ENCODE data around the gene CLCA2. TPM values are rescaled to one million over a fixed set of nuclear protein-coding genes. Genes with fewer than 3 reads are reported as not detected.

The CLCA2 gene
- total and polyA plus RNA-seq, 2 of the 8 experiments (the other 6 are each of a cell fraction or from before 2014, with no cell fraction given), result not detected

GRCh38 chr1:86449103-86449502, 25.1 kb downstream of the CLCA2 start:
- Histone ChIP-seq H3K23ac (ENCODE audit: insufficient read length) (no peak overlapping the region), H2BK12ac (ENCODE audit: low read depth, low read length) (no peak overlapping the region), H3K14ac (ENCODE audit: insufficient read length) (no peak overlapping the region), H3K9me3 (ENCODE audit: insufficient read depth in 2 of 2, low read depth in 1 of 2, low read length in 1 of 2) (no peaks in the 10 kb centered on the region), H3K79me1 (ENCODE audit: low read depth, low read length) (no peaks in the 10 kb centered on the region), H2BK15ac (ENCODE audit: low read length) (no peak overlapping the region), H3K4me2 (ENCODE audit: insufficient read depth in 1 of 2, low read depth in 2 of 2, low read length in 2 of 2) (no peak overlapping the region), H3K27ac (ENCODE audit: low read depth, low read length) (no peak overlapping the region), H4K91ac (replicated peaks; ENCODE audit: insufficient read length, low read length) (no peak overlapping the region), H2BK5ac (ENCODE audit: low read depth, low read length) (no peak overlapping the region), H3K27me3 (replicated peaks in 1 of 4; ENCODE audit: control insufficient read depth in 3 of 4, extremely low read depth in 1 of 4, insufficient read depth in 3 of 4, low read length in 3 of 4) (no peaks in the 10 kb centered on the region), H3K79me2 (ENCODE audit: control insufficient read depth in 1 of 2, insufficient read depth in 2 of 2, low read length in 2 of 2) (no peaks in the 10 kb centered on the region), H4K8ac (ENCODE audit: extremely low read depth, insufficient read depth, low read length) (no peak overlapping the region), H3K36me3 (ENCODE audit: control insufficient read depth in 2 of 4, insufficient read depth in 4 of 4, low read length in 3 of 4) (no peaks in the 10 kb centered on the region), H3K18ac (ENCODE audit: extremely low read depth, low read length) (no peak overlapping the region), H2BK20ac (ENCODE audit: low read length) (no peak overlapping the region), H2AK5ac (ENCODE audit: low read depth, low read length) (no peak overlapping the region), H2BK120ac (replicated peaks; ENCODE audit: low read depth, low read length) (no peak overlapping the region), H3K56ac (replicated peaks; ENCODE audit: insufficient read length, low read depth, low read length) (no peak overlapping the region), H3K4me1 (replicated peaks in 1 of 4; ENCODE audit: control insufficient read depth in 3 of 4, insufficient read depth in 4 of 4, low read length in 3 of 4) (no peaks in the 10 kb centered on the region), H2AFZ (ENCODE audit: low read length) (no peak overlapping the region), H3K23me2 (ENCODE audit: low read depth, low read length) (no peaks in the 10 kb centered on the region), H3K9ac (replicated peaks in 1 of 4; ENCODE audit: extremely low read depth in 1 of 4, low read depth in 3 of 4, low read length in 3 of 4) (no peak overlapping the region), H4K5ac (ENCODE audit: insufficient read length, low read depth, low read length) (no peak overlapping the region), H4K20me1 (replicated peaks in 1 of 2; ENCODE audit: control insufficient read depth in 1 of 2, insufficient read depth in 2 of 2, low read length in 2 of 2) (no peaks in the 10 kb centered on the region), H3K4ac (replicated peaks; ENCODE audit: insufficient read length, low read depth, low read length) (no peak overlapping the region), H3K4me3 (ENCODE audit: extremely low read depth in 1 of 4, insufficient read depth in 2 of 4, low read depth in 3 of 4, low read length in 4 of 4) (no peak overlapping the region)
- FAIRE-seq (no peak), DNase-seq (ENCODE audit: low read depth in 1 of 2, low spot score in 2 of 2) (no peak)
- POLR2A ChIA-PET (ENCODE audit: partially characterized antibody), result no interaction called here
- CTCF ChIA-PET (ENCODE audit: partially characterized antibody), result interaction anchor here (0.6 to 2.1 kb wide), 3 partner anchors 9 to 192 kb away, joined by 3 to 5 read pairs (median 4); no protein-coding TSS in a partner anchor
- 100% methylated on average over 1 of the region's 1 CpG; no CpG with 5 or more reads in 1 of the 2 experiments for WGBS, 2 experiments (ENCODE audit: extremely low coverage in 1 of 2, insufficient coverage in 1 of 2, insufficient read length in 1 of 2, insufficient replicate concordance in 2 of 2, low coverage in 1 of 2, low lambda C conversion rate in 2 of 2, missing lambda C conversion rate in 1 of 2)
- TF ChIP-seq TAF7 (optimal IDR thresholded peaks at IDR 0.05; ENCODE audit: borderline replicate concordance, low read depth, low read length), result no peak
- no peak for TF ChIP-seq SP4 (IDR thresholded peaks at IDR 0.05; ENCODE audit: low read length)
- no peak for TF ChIP-seq RFX5 (IDR thresholded peaks at IDR 0.05; ENCODE audit: borderline replicate concordance, low read depth, low read length)
- TF ChIP-seq USF2 (IDR thresholded peaks at IDR 0.05; ENCODE audit: low read length), result no peak
- no peak for TF ChIP-seq CBX8 (IDR thresholded peaks at IDR 0.05; ENCODE audit: borderline replicate concordance, low read depth, low read length)
- TF ChIP-seq FOSL1 (IDR thresholded peaks at IDR 0.05; ENCODE audit: insufficient read depth, low read depth, low read length), result no peak
- TF ChIP-seq EP300 (IDR thresholded peaks at IDR 0.05; ENCODE audit: borderline replicate concordance in 1 of 2, low read depth in 2 of 2, low read length in 2 of 2), result no peak
- no peak for TF ChIP-seq EZH2 (IDR thresholded peaks at IDR 0.05; ENCODE audit: low read depth, low read length, severe bottlenecking)
- TF ChIP-seq NANOG (IDR thresholded peaks at IDR 0.05; ENCODE audit: insufficient read depth, low read depth, low read length, poor library complexity, severe bottlenecking), result no peak
- TF ChIP-seq YY1 (IDR thresholded peaks at IDR 0.05; ENCODE audit: low read depth, low read length), result no peak
- no peak for TF ChIP-seq RAD21 (IDR thresholded peaks at IDR 0.05 in 1 of 2, conservative IDR thresholded peaks at IDR 0.05 in 1 of 2; ENCODE audit: low read depth in 2 of 2, low read length in 2 of 2)
- TF ChIP-seq CEBPB (IDR thresholded peaks at IDR 0.05; ENCODE audit: low read depth, low read length), result no peak
- TF ChIP-seq SP2 (IDR thresholded peaks at IDR 0.05; ENCODE audit: low read length), result no peak

All from H1 (cell line).